ENCODE measurements around the gene GLIS2. TPM values are rescaled to one million over a fixed set of nuclear protein-coding genes. Genes with fewer than 3 reads are reported as not detected.

The GLIS2 gene
- total RNA-seq, 1 experiment from 2014 or later: 22.1 TPM

- Mint-ChIP-seq H3K27ac (ENCODE audit: unreplicated experiment) (peak overlapping the region; percentile 33), H3K9me3 (ENCODE audit: low read depth, unreplicated experiment) (no peaks in the 10 kb centered on the region), H3K36me3 (ENCODE audit: insufficient read depth, unreplicated experiment) (peaks cover 58% of the 10 kb centered on the region), H3K27me3 (ENCODE audit: unreplicated experiment) (no peaks in the 10 kb centered on the region), H3K4me3 (ENCODE audit: low read depth, unreplicated experiment) (peak overlapping the region; percentile 75), H3K4me1 (ENCODE audit: low read depth, unreplicated experiment) (peaks cover 57% of the 10 kb centered on the region)
- DNase-seq: peak; percentile 47
- CTCF ChIA-PET: interaction anchor here (2.0 kb wide), 1 partner anchor 21 kb away, joined by 9 read pairs; no protein-coding TSS in a partner anchor
- intact Hi-C loops (cut with micrococcal nuclease; ENCODE audit: unreplicated experiment): no loop called here
- TSS peak; percentile 76 for BruUV-seq (replicated peaks)
- no peak for TF ChIP-seq CTCF (IDR thresholded peaks at IDR 0.05; ENCODE audit: unreplicated experiment)
Observed at GRCh38 chr16:4372001-4372577, 56.2 kb downstream of the GLIS2 start.

GRCh38 chr16:4372578-4373355 is 56.9 kb downstream of the GLIS2 start:
- peak overlapping the region; percentile 75 for H3K4me3 Mint-ChIP-seq (ENCODE audit: low read depth, unreplicated experiment)
- no peaks in the 10 kb centered on the region for H3K27me3 Mint-ChIP-seq (ENCODE audit: unreplicated experiment)
- H3K36me3 Mint-ChIP-seq (ENCODE audit: insufficient read depth, unreplicated experiment): peaks cover 58% of the 10 kb centered on the region
- CTCF ChIA-PET: interaction anchor here (1.0 to 2.0 kb wide), 3 partner anchors 13 to 30 kb away, joined by 3 to 9 read pairs (median 5); no protein-coding TSS in a partner anchor
- H3K27ac Mint-ChIP-seq (ENCODE audit: unreplicated experiment): peak overlapping the region; percentile 33
- no peaks in the 10 kb centered on the region for H3K9me3 Mint-ChIP-seq (ENCODE audit: low read depth, unreplicated experiment)
- intact Hi-C loops (cut with micrococcal nuclease; ENCODE audit: unreplicated experiment): no loop called here
- DNase-seq: peak; percentile 52
- H3K4me1 Mint-ChIP-seq (ENCODE audit: low read depth, unreplicated experiment): peaks cover 56% of the 10 kb centered on the region
- no TSS peak for BruUV-seq (replicated peaks)
- TF ChIP-seq CTCF (IDR thresholded peaks at IDR 0.05; ENCODE audit: unreplicated experiment): no peak

- no TSS peak for BruUV-seq (replicated peaks)
- peak; percentile 37 for DNase-seq
- intact Hi-C loops (cut with micrococcal nuclease; ENCODE audit: unreplicated experiment): no loop called here
- Mint-ChIP-seq H3K4me1 (ENCODE audit: low read depth, unreplicated experiment) (peaks cover 61% of the 10 kb centered on the region), H3K4me3 (ENCODE audit: low read depth, unreplicated experiment) (peak overlapping the region; percentile 75), H3K36me3 (ENCODE audit: insufficient read depth, unreplicated experiment) (peaks cover 65% of the 10 kb centered on the region), H3K9me3 (ENCODE audit: low read depth, unreplicated experiment) (no peaks in the 10 kb centered on the region), H3K27me3 (ENCODE audit: unreplicated experiment) (no peaks in the 10 kb centered on the region), H3K27ac (ENCODE audit: unreplicated experiment) (peak overlapping the region; percentile 95)
- TF ChIP-seq CTCF (IDR thresholded peaks at IDR 0.05; ENCODE audit: unreplicated experiment): no peak
- CTCF ChIA-PET: interaction anchor here (0.7 to 2.0 kb wide), 5 partner anchors 14 to 100 kb away, joined by 3 to 9 read pairs (median 5); partner anchors contain the start of gene GLIS2
Observed at GRCh38 chr16:4373356-4373908, 57.6 kb downstream of the GLIS2 start.

GRCh38 chr16:4373909-4374742 is 58.3 kb downstream of the GLIS2 start:
- Mint-ChIP-seq H3K4me3 (ENCODE audit: low read depth, unreplicated experiment) (peak overlapping the region; percentile 75), H3K27me3 (ENCODE audit: unreplicated experiment) (no peaks in the 10 kb centered on the region), H3K27ac (ENCODE audit: unreplicated experiment) (peak overlapping the region; percentile 95), H3K4me1 (ENCODE audit: low read depth, unreplicated experiment) (peaks cover 59% of the 10 kb centered on the region), H3K9me3 (ENCODE audit: low read depth, unreplicated experiment) (no peaks in the 10 kb centered on the region), H3K36me3 (ENCODE audit: insufficient read depth, unreplicated experiment) (peaks cover 72% of the 10 kb centered on the region)
- DNase-seq: peak; percentile 82
- CTCF ChIA-PET: interaction anchor here (0.7 to 2.9 kb wide), 9 partner anchors 15 to 173 kb away, joined by 3 to 12 read pairs (median 5); partner anchors contain the start of gene GLIS2
- intact Hi-C loops (cut with micrococcal nuclease; ENCODE audit: unreplicated experiment): no loop called here
- TF ChIP-seq CTCF (IDR thresholded peaks at IDR 0.05; ENCODE audit: unreplicated experiment): no peak
- no TSS peak for BruUV-seq (replicated peaks)
